ENCODE results near the gene ZNF148. TPM values are rescaled to one million over a fixed set of nuclear protein-coding genes. Genes with fewer than 3 reads are reported as not detected.

ZNF148 gene
- total RNA-seq, 1 donor from 2014 or later, result 44.5 TPM

GRCh38 chr3:125340121-125340520, 35.0 kb downstream of the ZNF148 start:
- no peak for TF ChIP-seq CTCF (IDR thresholded peaks at IDR 0.05; ENCODE audit: insufficient read depth, low read depth, low read length)
- no peak for TF ChIP-seq EZH2 (IDR thresholded peaks at IDR 0.05; ENCODE audit: insufficient read depth, low read length)
- Histone ChIP-seq H3K4me2 (ENCODE audit: low read length) (no peak overlapping the region), H3K9ac (ENCODE audit: low read length) (no peak overlapping the region), H3K27me3 (ENCODE audit: insufficient read depth, low read length) (no peaks in the 10 kb centered on the region), H4K20me1 (ENCODE audit: insufficient read depth, low read length) (peaks cover 77% of the 10 kb centered on the region), H3K4me1 (ENCODE audit: insufficient read depth, low read length) (peaks cover 4% of the 10 kb centered on the region), H3K4me3 (ENCODE audit: insufficient read depth, low read depth, low read length) (no peak overlapping the region), H3K36me3 (ENCODE audit: insufficient read depth, low read length) (no peaks in the 10 kb centered on the region), H3K9me3 (ENCODE audit: insufficient read depth, low read depth, low read length) (no peaks in the 10 kb centered on the region), H2AFZ (ENCODE audit: low read depth, low read length) (no peak overlapping the region), H3K27ac (ENCODE audit: low read depth, low read length) (no peak overlapping the region), H3K79me2 (ENCODE audit: insufficient read depth, low read length) (peaks cover 98% of the 10 kb centered on the region)
- H3K4me1 Mint-ChIP-seq (ENCODE audit: low read depth, unreplicated experiment), result peaks cover under 1% of the 10 kb centered on the region
- no peaks in the 10 kb centered on the region for H3K27me3 Mint-ChIP-seq (ENCODE audit: low read depth, unreplicated experiment)
- no peak for FAIRE-seq
- H3K9me3 Mint-ChIP-seq (ENCODE audit: unreplicated experiment), result peaks cover 10% of the 10 kb centered on the region
- DNase-seq (ENCODE audit: low read depth), result no peak
- no peak overlapping the region for H3K27ac Mint-ChIP-seq (ENCODE audit: unreplicated experiment)
- H3K4me3 Mint-ChIP-seq (ENCODE audit: unreplicated experiment), result no peak overlapping the region
- H3K36me3 Mint-ChIP-seq (ENCODE audit: low read depth, unreplicated experiment), result peaks cover 8% of the 10 kb centered on the region

GRCh38 chr3:125337506-125337905, 37.6 kb downstream of the ZNF148 start:
- Histone ChIP-seq H3K9me3 (ENCODE audit: insufficient read depth, low read depth, low read length) (no peaks in the 10 kb centered on the region), H3K27ac (ENCODE audit: low read depth, low read length) (no peak overlapping the region), H3K36me3 (ENCODE audit: insufficient read depth, low read length) (no peaks in the 10 kb centered on the region), H3K4me3 (ENCODE audit: insufficient read depth, low read depth, low read length) (no peak overlapping the region), H2AFZ (ENCODE audit: low read depth, low read length) (no peak overlapping the region), H3K4me1 (ENCODE audit: insufficient read depth, low read length) (peaks cover 11% of the 10 kb centered on the region), H4K20me1 (ENCODE audit: insufficient read depth, low read length) (peaks cover 72% of the 10 kb centered on the region), H3K9ac (ENCODE audit: low read length) (no peak overlapping the region), H3K79me2 (ENCODE audit: insufficient read depth, low read length) (peaks cover 98% of the 10 kb centered on the region), H3K4me2 (ENCODE audit: low read length) (no peak overlapping the region), H3K27me3 (ENCODE audit: insufficient read depth, low read length) (no peaks in the 10 kb centered on the region)
- Mint-ChIP-seq H3K4me1 (ENCODE audit: low read depth, unreplicated experiment) (peaks cover 6% of the 10 kb centered on the region), H3K9me3 (ENCODE audit: unreplicated experiment) (peaks cover 6% of the 10 kb centered on the region), H3K27ac (ENCODE audit: unreplicated experiment) (no peak overlapping the region), H3K4me3 (ENCODE audit: unreplicated experiment) (no peak overlapping the region), H3K27me3 (ENCODE audit: low read depth, unreplicated experiment) (no peaks in the 10 kb centered on the region), H3K36me3 (ENCODE audit: low read depth, unreplicated experiment) (peaks cover 3% of the 10 kb centered on the region)
- DNase-seq (ENCODE audit: low read depth) (no peak), FAIRE-seq (no peak)
- TF ChIP-seq EZH2 (IDR thresholded peaks at IDR 0.05; ENCODE audit: insufficient read depth, low read length) (no peak), CTCF (IDR thresholded peaks at IDR 0.05; ENCODE audit: insufficient read depth, low read depth, low read length) (no peak)

GRCh38 chr3:125334675-125335560, 40.2 kb downstream of the ZNF148 start:
- Histone ChIP-seq H3K4me3 (ENCODE audit: insufficient read depth, low read depth, low read length) (no peak overlapping the region), H2AFZ (ENCODE audit: low read depth, low read length) (no peak overlapping the region), H3K36me3 (ENCODE audit: insufficient read depth, low read length) (no peaks in the 10 kb centered on the region), H3K27ac (ENCODE audit: low read depth, low read length) (no peak overlapping the region), H3K9ac (ENCODE audit: low read length) (no peak overlapping the region), H3K9me3 (ENCODE audit: insufficient read depth, low read depth, low read length) (no peaks in the 10 kb centered on the region), H3K79me2 (ENCODE audit: insufficient read depth, low read length) (peaks cover 100% of the 10 kb centered on the region), H3K4me2 (ENCODE audit: low read length) (peak overlapping the region; percentile 54), H3K4me1 (ENCODE audit: insufficient read depth, low read length) (peaks cover 15% of the 10 kb centered on the region), H3K27me3 (ENCODE audit: insufficient read depth, low read length) (no peaks in the 10 kb centered on the region), H4K20me1 (ENCODE audit: insufficient read depth, low read length) (peaks cover 68% of the 10 kb centered on the region)
- Mint-ChIP-seq H3K36me3 (ENCODE audit: low read depth, unreplicated experiment) (peaks cover 3% of the 10 kb centered on the region), H3K4me3 (ENCODE audit: unreplicated experiment) (no peak overlapping the region), H3K27ac (ENCODE audit: unreplicated experiment) (no peak overlapping the region), H3K9me3 (ENCODE audit: unreplicated experiment) (peaks cover 3% of the 10 kb centered on the region), H3K27me3 (ENCODE audit: low read depth, unreplicated experiment) (no peaks in the 10 kb centered on the region), H3K4me1 (ENCODE audit: low read depth, unreplicated experiment) (peaks cover 8% of the 10 kb centered on the region)
- DNase-seq (ENCODE audit: low read depth) (no peak), FAIRE-seq (no peak)
- TF ChIP-seq EZH2 (IDR thresholded peaks at IDR 0.05; ENCODE audit: insufficient read depth, low read length) (no peak), CTCF (IDR thresholded peaks at IDR 0.05; ENCODE audit: insufficient read depth, low read depth, low read length) (no peak)

All from astrocyte (in vitro differentiated cells and primary cell).